HEK293T (cell line): ENCODE results near the gene SLC10A1.

Experiments used
- CTCF ChIA-PET: fragments of 350-600 bp; formaldehyde crosslinking; extraction: SDS; loops from one replicate; lab custom pipeline; 2021; ENCODE audit warnings: antibody characterized with exemption, inconsistent platforms; lab: Yijun Ruan, JAX
- POLR2A ChIA-PET: fragments of 350-600 bp; formaldehyde crosslinking; extraction: SDS; loops from one replicate; lab custom pipeline; 2020; ENCODE audit warnings: antibody characterized with exemption, inconsistent platforms; lab: Yijun Ruan, JAX
- DNase-seq: peaks from one replicate; pipeline ENCODE4 v3.0.0; 2012; ENCODE audit warnings: mixed read lengths; ENCODE audit errors: extremely low spot score
- ARNT ChIP-seq: fragments of 450-650 bp; IDR thresholded peaks from 2 replicates; pipeline ENCODE4 v1.6.1; 2017; ENCODE audit warnings: mild to moderate bottlenecking
- BHLHE40 ChIP-seq: fragments of 450-650 bp; IDR thresholded peaks from 2 replicates; pipeline ENCODE4 v1.6.1; 2016; ENCODE audit warnings: mild to moderate bottlenecking, moderate library complexity, borderline replicate concordance
- CTBP1 ChIP-seq: fragments of 450-650 bp; IDR thresholded peaks from 2 replicates; pipeline ENCODE4 v1.6.1; 2016; ENCODE audit warnings: borderline replicate concordance
- ELF4 ChIP-seq: fragments of 450-650 bp; IDR thresholded peaks from 2 replicates; pipeline ENCODE4 v1.6.1; 2017; ENCODE audit warnings: antibody characterized with exemption
- FOXA1 ChIP-seq: fragments of 450-650 bp; IDR thresholded peaks from 2 replicates; pipeline ENCODE4 v1.6.1; 2016; ENCODE audit warnings: mild to moderate bottlenecking
- FOXK2 ChIP-seq: fragments of 450-650 bp; IDR thresholded peaks from 2 replicates; pipeline ENCODE4 v1.6.1; 2016; ENCODE audit warnings: mild to moderate bottlenecking
- FOXM1 ChIP-seq: fragments of 450-650 bp; IDR thresholded peaks from 2 replicates; pipeline ENCODE4 v1.6.1; 2017; ENCODE audit warnings: mild to moderate bottlenecking, borderline replicate concordance
- HDGF ChIP-seq: fragments of 450-650 bp; IDR thresholded peaks from 2 replicates; pipeline ENCODE4 v1.6.1; 2017; ENCODE audit warnings: antibody characterized with exemption, borderline replicate concordance
- L3MBTL2 ChIP-seq: fragments of 450-650 bp; conservative IDR thresholded peaks from 2 replicates; pipeline ENCODE4 v1.6.1; 2016; ENCODE audit warnings: mild to moderate bottlenecking
- LEF1 ChIP-seq: fragments of 450-650 bp; IDR thresholded peaks from 2 replicates; pipeline ENCODE4 v1.6.1; 2017; ENCODE audit warnings: mild to moderate bottlenecking, borderline replicate concordance
- NFRKB ChIP-seq: fragments of 450-650 bp; IDR thresholded peaks from 2 replicates; pipeline ENCODE4 v1.6.1; 2016; ENCODE audit warnings: mild to moderate bottlenecking, moderate library complexity
- PKNOX1 ChIP-seq: fragments of 450-650 bp; IDR thresholded peaks from 2 replicates; pipeline ENCODE4 v1.6.1; 2016
- SP1 ChIP-seq: fragments of 450-650 bp; IDR thresholded peaks from 2 replicates; pipeline ENCODE4 v1.6.1; 2017
- SUZ12 ChIP-seq: fragments of 450-650 bp; IDR thresholded peaks from 2 replicates; pipeline ENCODE4 v1.6.1; 2016; ENCODE audit warnings: mild to moderate bottlenecking
- TARDBP ChIP-seq: fragments of 450-650 bp; IDR thresholded peaks from 2 replicates; pipeline ENCODE4 v1.6.1; 2016
- ZNF384 ChIP-seq: fragments of 450-650 bp; IDR thresholded peaks from 2 replicates; pipeline ENCODE4 v1.6.1; 2016

The SLC10A1 gene

DNA sequence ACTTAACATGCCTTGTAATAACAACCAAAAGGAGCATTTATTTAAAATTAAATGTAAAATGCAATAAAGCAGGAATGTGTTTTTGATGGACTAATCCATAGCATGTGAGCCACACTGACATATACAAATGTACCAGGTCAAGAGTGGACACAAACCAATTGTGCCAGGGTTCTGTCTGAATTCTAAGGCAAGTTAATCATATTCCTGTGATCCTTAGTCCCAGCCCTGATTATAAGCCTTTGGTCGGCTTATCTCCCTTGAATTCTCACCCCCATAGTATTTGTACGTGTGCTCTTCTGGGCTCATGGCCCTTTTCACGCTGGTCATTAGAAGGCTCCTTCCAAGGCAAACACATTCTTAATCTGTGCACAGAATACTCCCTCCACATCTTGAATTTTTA lies 40.7 kb downstream of the SLC10A1 start:
- no peak for DNase-seq
- ChIA-PET CTCF (no interaction called here), POLR2A (interaction anchor here (0.6 kb wide), 1 partner anchor 10 kb away, joined by 5 read pairs; the partner anchor contains the start of gene SRSF5)
- TF ChIP-seq ZNF384, result no peak
- TF ChIP-seq TARDBP, result no peak
- TF ChIP-seq FOXK2, result no peak
- TF ChIP-seq HDGF, result no peak

- CTCF ChIA-PET, result no interaction called here
- TF ChIP-seq NFRKB, result no peak
- TF ChIP-seq LEF1, result no peak
- no peak for TF ChIP-seq PKNOX1
- no peak for TF ChIP-seq L3MBTL2
- no peak for TF ChIP-seq CTBP1
- TF ChIP-seq FOXA1, result no peak
- TF ChIP-seq FOXM1, result no peak
- TF ChIP-seq BHLHE40, result no peak
- TF ChIP-seq SUZ12, result no peak
- no peak for TF ChIP-seq HDGF
- no peak for TF ChIP-seq ARNT
- no peak for TF ChIP-seq FOXK2
- TF ChIP-seq ZNF384, result no peak
- no peak for TF ChIP-seq ELF4
- no peak for TF ChIP-seq TARDBP
- TF ChIP-seq SP1, result no peak
- POLR2A ChIA-PET, result no interaction called here
- no peak for DNase-seq
These were observed 41.3 kb downstream of the SLC10A1 start for GRCh38 chr14:69755784-69756183.

GRCh38 chr14:69755296-69755695 lies 41.7 kb downstream of the SLC10A1 start:
- CTCF ChIA-PET, result no interaction called here
- no peak for DNase-seq
- TF ChIP-seq L3MBTL2, result no peak
- no peak for TF ChIP-seq FOXK2
- POLR2A ChIA-PET, result no interaction called here

DNA sequence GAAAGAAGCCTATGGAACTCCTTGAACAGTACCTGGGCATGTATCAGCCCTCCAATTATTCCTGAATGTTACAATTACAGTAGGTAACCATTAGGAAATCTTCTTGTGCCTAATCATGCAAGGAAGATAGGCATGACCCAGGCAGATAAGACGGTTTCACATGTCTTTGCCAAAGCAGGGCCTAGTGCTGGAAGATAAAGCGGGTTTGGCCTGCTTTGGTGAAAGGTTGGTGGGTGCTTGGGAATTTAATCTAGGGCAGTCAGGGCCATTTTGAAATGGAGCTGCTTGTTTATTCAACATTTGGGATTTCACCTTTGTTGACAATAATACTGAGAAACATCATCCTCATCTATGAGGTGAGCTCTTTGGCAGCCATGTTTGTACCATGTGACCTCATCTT lies 42.6 kb downstream of the SLC10A1 start:
- TF ChIP-seq ELF4 (no peak), BHLHE40 (no peak)
- DNase-seq, result no peak
- CTCF ChIA-PET, result interaction anchor here (0.5 to 0.6 kb wide), 2 partner anchors 53 to 174 kb away, joined by 4 read pairs; no protein-coding TSS in a partner anchor
- POLR2A ChIA-PET, result no interaction called here

DNA sequence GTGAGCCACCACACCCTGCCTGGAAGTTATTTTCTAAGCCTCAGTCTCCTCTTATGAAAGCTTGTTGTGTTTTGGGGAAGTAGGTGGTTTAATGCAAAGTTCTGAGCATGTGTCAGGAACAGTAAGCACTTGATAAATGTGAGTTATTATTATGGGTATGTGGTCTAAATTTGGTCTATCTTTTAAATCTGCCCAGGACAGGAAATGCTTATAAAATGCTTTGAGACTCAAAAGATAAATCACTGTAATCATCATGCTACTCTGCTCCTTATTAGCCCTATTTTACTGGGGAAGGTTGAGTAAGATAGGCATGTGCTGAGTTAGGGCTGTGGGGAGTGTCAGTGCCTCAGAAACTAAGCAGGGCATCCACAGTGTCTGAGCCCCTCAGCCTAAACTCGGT lies 43.2 kb downstream of the SLC10A1 start:
- POLR2A ChIA-PET, result no interaction called here

DNA sequence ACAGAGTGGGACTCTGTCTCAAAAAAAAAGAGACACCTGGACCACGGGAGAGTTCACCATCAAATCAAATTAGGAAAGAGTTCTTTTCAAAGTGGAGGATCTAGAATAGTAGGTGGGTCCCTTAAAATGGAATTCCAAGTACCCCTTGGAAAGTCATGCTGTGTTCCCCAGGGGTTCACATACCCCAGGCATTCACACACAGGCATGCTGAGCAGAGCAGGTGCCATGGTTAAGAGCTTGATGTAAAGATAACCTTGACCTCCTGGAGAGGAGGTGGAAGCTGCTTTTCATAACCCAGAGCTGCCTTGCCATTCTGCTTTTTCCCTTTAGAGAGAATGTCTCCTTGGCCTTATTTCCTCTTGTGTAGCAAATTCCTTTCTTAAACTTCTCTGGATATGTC lies 44.3 kb downstream of the SLC10A1 start:
- POLR2A ChIA-PET, result interaction anchor here (1.1 kb wide), 1 partner anchor 14 kb away, joined by 5 read pairs; the partner anchor contains the start of gene SRSF5
- no peak for DNase-seq
- CTCF ChIA-PET, result no interaction called here
- TF ChIP-seq HDGF (no peak), BHLHE40 (no peak), FOXK2 (no peak), CTBP1 (no peak), L3MBTL2 (no peak), ELF4 (no peak), NFRKB (no peak), ARNT (no peak), SP1 (no peak), TARDBP (no peak), FOXA1 (no peak), SUZ12 (no peak), ZNF384 (no peak), LEF1 (no peak), PKNOX1 (no peak)

More for the DNA sequence above, 43.2 kb downstream of the SLC10A1 start:
- CTCF ChIA-PET, result interaction anchor here (0.7 kb wide), 1 partner anchor 27 kb away, joined by 3 read pairs; no protein-coding TSS in a partner anchor
- TF ChIP-seq FOXA1 (no peak), FOXM1 (no peak), ARNT (no peak), CTBP1 (no peak), NFRKB (no peak), ELF4 (no peak)
- DNase-seq, result no peak

DNA sequence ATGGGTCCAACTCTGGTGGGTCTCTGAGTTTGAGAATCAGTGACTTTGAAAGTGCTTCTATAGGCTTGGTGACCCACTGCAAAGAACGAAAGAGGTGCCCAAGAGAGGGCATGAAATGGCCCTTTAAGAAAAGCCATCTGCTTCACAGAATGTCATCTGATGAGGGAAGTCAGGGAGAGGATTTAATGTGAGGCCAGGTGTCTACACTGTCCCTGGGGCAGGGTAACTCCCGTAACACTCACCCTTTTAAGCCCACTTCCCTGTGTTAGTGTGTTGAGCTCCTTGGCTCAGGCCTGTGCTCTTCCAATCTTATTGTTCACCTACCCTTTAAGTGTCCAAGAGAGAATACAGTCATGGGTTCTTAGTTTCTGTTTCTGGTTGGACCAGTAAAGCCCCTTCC lies 46.5 kb downstream of the SLC10A1 start:
- ChIA-PET CTCF (no interaction called here), POLR2A (interaction anchor here (1.1 to 2.1 kb wide), 2 partner anchors 11 to 17 kb away, joined by 3 to 11 read pairs; partner anchors contain the start of gene SRSF5)
- TF ChIP-seq CTBP1 (no peak), LEF1 (no peak), ELF4 (no peak), SUZ12 (no peak), ZNF384 (no peak), FOXA1 (no peak), BHLHE40 (no peak), PKNOX1 (no peak), TARDBP (no peak), ARNT (no peak), FOXM1 (no peak), SP1 (no peak), L3MBTL2 (no peak), FOXK2 (no peak)
- DNase-seq, result no peak
